GM18511 (cell line): ENCODE data around the gene SELL.
"Not testable (repeated sequence)": the region's sequence is repeated elsewhere in the genome, so short reads cannot be mapped to it uniquely, and the experiment has no call there.

Experiments used
- ATAC-seq: cut with Tn5 transposase; IDR thresholded peaks from one replicate; pipeline ENCODE4 v1.9.1; 2021; ENCODE audit warnings: mild to moderate bottlenecking, moderate library complexity; ENCODE audit not compliant: unreplicated experiment

Gene SELL

GRCh38 chr1:169670244-169670643 is 41.2 kb downstream of the SELL start:
- ATAC-seq, result not testable (repeated sequence)

- not testable (repeated sequence) for ATAC-seq
Observed at GRCh38 chr1:169667699-169668596, 43.5 kb downstream of the SELL start.

- peak; percentile 69 for ATAC-seq
Observed at GRCh38 chr1:169667227-169667639, 44.2 kb downstream of the SELL start.

- not testable (repeated sequence) for ATAC-seq
Observed at GRCh38 chr1:169662680-169663079, 48.7 kb downstream of the SELL start.

DNA sequence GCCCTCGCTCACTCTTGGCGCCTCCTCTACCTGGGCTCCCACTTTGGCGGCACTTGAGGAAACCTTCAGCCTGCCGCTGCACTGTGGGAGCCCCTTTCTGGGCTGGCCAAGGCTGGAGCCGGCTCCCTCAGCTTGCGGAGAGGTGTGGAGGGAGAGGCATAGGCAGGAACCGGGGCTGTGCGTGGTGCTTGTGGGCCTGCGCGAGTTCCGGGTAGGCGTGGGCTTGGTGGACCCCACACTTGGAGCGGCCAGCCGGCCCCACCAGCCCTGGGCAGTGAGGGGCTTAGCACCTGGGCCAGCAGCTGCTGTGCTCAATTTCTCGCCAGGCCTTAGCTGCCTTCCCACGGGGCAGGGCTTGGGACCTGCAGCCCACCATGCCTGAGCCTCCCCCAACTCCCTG is 50.4 kb downstream of the SELL start:
- not testable (repeated sequence) for ATAC-seq

GRCh38 chr1:169658777-169659176 is 52.6 kb downstream of the SELL start:
- ATAC-seq, result not testable (repeated sequence)

- no peak for ATAC-seq
Observed at GRCh38 chr1:169653873-169654272, 57.5 kb downstream of the SELL start.

- no peak for ATAC-seq
Observed at GRCh38 chr1:169651035-169651434, 60.4 kb downstream of the SELL start.

- ATAC-seq, result no peak
Observed at GRCh38 chr1:169650551-169650950, 60.9 kb downstream of the SELL start.

GRCh38 chr1:169648709-169649108 is 62.7 kb downstream of the SELL start:
- no peak for ATAC-seq

- ATAC-seq, result no peak
Observed at GRCh38 chr1:169648187-169648586, 63.2 kb downstream of the SELL start.

GRCh38 chr1:169647512-169647911 is 63.9 kb downstream of the SELL start:
- ATAC-seq, result no peak

DNA sequence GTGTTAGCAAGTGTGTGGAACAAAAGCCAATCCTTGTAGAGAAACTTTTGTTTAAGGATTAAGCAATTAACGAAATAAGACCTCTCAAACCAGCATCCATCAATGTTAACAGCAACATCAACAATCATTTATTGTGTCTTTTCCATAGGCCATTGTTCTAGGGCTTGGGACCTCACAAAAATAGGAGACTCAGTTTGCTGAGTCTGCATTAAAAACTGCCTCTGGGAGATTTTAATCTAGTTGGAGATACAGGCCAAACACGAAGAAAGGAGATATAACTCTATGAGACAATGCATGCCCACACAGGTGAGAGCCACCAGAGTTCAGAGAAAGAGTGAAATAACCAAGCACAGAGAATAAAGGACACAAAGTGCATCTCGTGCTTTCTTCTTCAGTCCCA is 67.1 kb downstream of the SELL start:
- no peak for ATAC-seq
